ENCODE results near the gene LBX2.

GRCh38 chr2:74462054-74462785 lies 37.2 kb downstream of the LBX2 start:
- TF ChIP-seq CTCF (optimal IDR thresholded peaks at IDR 0.05 in 1 of 3, IDR thresholded peaks at IDR 0.05 in 1 of 3, conservative IDR thresholded peaks at IDR 0.05 in 1 of 3; ENCODE audit: extremely low read depth in 1 of 3, insufficient read depth in 2 of 3, low read length in 3 of 3): no peak
- TF ChIP-seq EZH2 (IDR thresholded peaks at IDR 0.05; ENCODE audit: low read length): no peak

Data from keratinocyte (primary cell).